Kidney (tissue), 14 donors: ENCODE data around the gene PEX19. TPM values are rescaled to one million over a fixed set of nuclear protein-coding genes. Genes with fewer than 3 reads are reported as not detected.

Experiments
- DNase-seq, 5 donors: peaks; one replicate each; pipeline ENCODE4 v3.0.0-alpha.2; 2013 to 2020
- FAIRE-seq: peaks from 2 replicates; lab custom pipeline; 2012; peaks lifted over from hg19 to GRCh38; lab: Jason Lieb, UNC
- H3K27ac ChIP-seq, 2 donors: one replicate each; pipeline ENCODE4 v1.7.0; 2013; ENCODE audit warnings: low read depth in 2 of 2, low read length in 2 of 2, inconsistent platforms in 1 of 2
- H3K27me3 ChIP-seq: one replicate; pipeline ENCODE4 v1.7.1; 2013; ENCODE audit warnings: low read length, inconsistent platforms; ENCODE audit not compliant: control insufficient read depth, insufficient read depth
- H3K36me3 ChIP-seq, 3 donors: one replicate each; pipeline versions ENCODE4 v1.7.0 to v1.7.1; 2013; ENCODE audit warnings: low read length in 3 of 3, control low read depth in 1 of 3, inconsistent platforms in 1 of 3; ENCODE audit not compliant: insufficient read depth in 3 of 3, control insufficient read depth in 2 of 3
- H3K4me1 ChIP-seq, 3 donors: one replicate each; pipeline versions ENCODE4 v1.7.0 to v1.7.1; 2013; ENCODE audit warnings: low read length in 3 of 3, inconsistent platforms in 1 of 3, low read depth in 1 of 3; ENCODE audit not compliant: control insufficient read depth in 2 of 3, insufficient read depth in 2 of 3
- H3K4me3 ChIP-seq, 3 donors: one replicate each; pipeline versions ENCODE4 v1.7.0 to v1.8.1; 2013; ENCODE audit warnings: low read length in 3 of 3, control low read depth in 1 of 3, inconsistent platforms in 1 of 3
- H3K9ac ChIP-seq, 3 donors: one replicate each; pipeline versions ENCODE4 v1.7.0 to v1.7.1; 2013; ENCODE audit warnings: low read length in 3 of 3, control low read depth in 1 of 3, inconsistent platforms in 1 of 3
- H3K9me3 ChIP-seq, 3 donors: one replicate each; pipeline versions ENCODE4 v1.7.0 to v1.7.1; 2013; ENCODE audit warnings: low read length in 3 of 3, control low read depth in 1 of 3, inconsistent platforms in 1 of 3; ENCODE audit not compliant: control insufficient read depth in 2 of 3, insufficient read depth in 1 of 3
- CTCF ChIP-seq: IDR thresholded peaks from 3 replicates; pipeline ENCODE4 v1.5.1; 2012; ENCODE audit warnings: mild to moderate bottlenecking, moderate library complexity, borderline replicate concordance; ENCODE audit not compliant: insufficient read depth; ENCODE audit errors: extremely low read depth
- intact Hi-C: fragments of 100-400 bp; cut with DNase I; formaldehyde crosslinking; loops from one replicate; pipeline ENCODE4 v1.11.1; 2022
- polyA plus RNA-seq: library from polyadenylated mRNA; stranded (reverse); fragments of 350-450 nt; fragmentation: Illumina TruSeq; extraction: RNeasy Lipid Tissue Mini Kit (QIAGEN cat#74804); gene quantifications from one replicate; pipeline ENCODE4 v1.2.3, GENCODE V29; 2014; ENCODE audit warnings: low read depth, low replicate concordance; ENCODE audit not compliant: insufficient read depth
- total RNA-seq: library from RNA; stranded (reverse); fragmentation: NEBNext Ultra II Directional; extraction: Animal tissue kit (Norgen Biotek cat#: 25700); gene quantifications from one replicate; pipeline ENCODE4 v1.2.1, GENCODE V29; 2021
- donor health status: control.
- donor health status: control.
- donor health status: control.
- donor health status: control.
- donor health status: control.
- donor health status: DM: yes; HTN: yes; CAD: no.
- donor health status: Normal renal cell carcinoma (clear cell type).

PEX19 gene
- total and polyA plus RNA-seq, 2 donors from 2014 or later = 49.8 to 67.9 TPM

- Histone ChIP-seq H3K36me3 (peaks cover 14 to 33% (median 15%) of the 10 kb centered on the region in 3 donors), H3K4me1 (peaks cover 2 to 12% (median 7%) of the 10 kb centered on the region in 3 donors), H3K9ac (peak overlapping the region in 1 of 3 donors; percentile 95), H3K4me3 (peak overlapping the region; percentile 69 to 94 (median 89)), H3K9me3 (no peaks in the 10 kb centered on the region), H3K27ac (no peak overlapping the region), H3K27me3 (no peaks in the 10 kb centered on the region)
- TF ChIP-seq CTCF = no peak
- DNase-seq = peak in 2 of 5 donors; percentile 48 to 69
- FAIRE-seq = no peak
- intact Hi-C loops = no loop called here
These were observed 573 bp upstream of the PEX19 start for GRCh38 chr1:160285506-160285905.

- FAIRE-seq = no peak
- no peak for TF ChIP-seq CTCF
These were observed 632 bp downstream of the PEX19 start for GRCh38 chr1:160284220-160284781.

GRCh38 chr1:160282807-160283206, 2.1 kb downstream of the PEX19 start:
- FAIRE-seq (no peak), DNase-seq (no peak)
- intact Hi-C loops = no loop called here
- no peak for TF ChIP-seq CTCF
- Histone ChIP-seq H3K4me1 (peaks cover 2 to 12% (median 7%) of the 10 kb centered on the region in 3 donors), H3K27ac (no peak overlapping the region), H3K9me3 (no peaks in the 10 kb centered on the region), H3K36me3 (peaks cover 14 to 43% (median 27%) of the 10 kb centered on the region in 3 donors), H3K4me3 (no peak overlapping the region), H3K9ac (no peak overlapping the region), H3K27me3 (no peaks in the 10 kb centered on the region)

More at GRCh38 chr1:160284220-160284781, 632 bp downstream of the PEX19 start:
- peak overlapping the region; percentile 69 to 94 (median 89) for H3K4me3 ChIP-seq
- DNase-seq = peak in 2 of 5 donors; percentile 59 to 66
- H3K9me3 ChIP-seq = no peaks in the 10 kb centered on the region
- peaks cover 12 to 34% (median 18%) of the 10 kb centered on the region in 3 donors for H3K36me3 ChIP-seq
- H3K9ac ChIP-seq = peak overlapping the region; percentile 75 to 95 (median 93)
- intact Hi-C loops = no loop called here
- H3K4me1 ChIP-seq = peaks cover 2 to 12% (median 7%) of the 10 kb centered on the region in 3 donors
- H3K27me3 ChIP-seq = no peaks in the 10 kb centered on the region
- peak overlapping the region; percentile 45 to 66 for H3K27ac ChIP-seq
